ENCODE data around the gene CAPZB.

Gene CAPZB

DNA sequence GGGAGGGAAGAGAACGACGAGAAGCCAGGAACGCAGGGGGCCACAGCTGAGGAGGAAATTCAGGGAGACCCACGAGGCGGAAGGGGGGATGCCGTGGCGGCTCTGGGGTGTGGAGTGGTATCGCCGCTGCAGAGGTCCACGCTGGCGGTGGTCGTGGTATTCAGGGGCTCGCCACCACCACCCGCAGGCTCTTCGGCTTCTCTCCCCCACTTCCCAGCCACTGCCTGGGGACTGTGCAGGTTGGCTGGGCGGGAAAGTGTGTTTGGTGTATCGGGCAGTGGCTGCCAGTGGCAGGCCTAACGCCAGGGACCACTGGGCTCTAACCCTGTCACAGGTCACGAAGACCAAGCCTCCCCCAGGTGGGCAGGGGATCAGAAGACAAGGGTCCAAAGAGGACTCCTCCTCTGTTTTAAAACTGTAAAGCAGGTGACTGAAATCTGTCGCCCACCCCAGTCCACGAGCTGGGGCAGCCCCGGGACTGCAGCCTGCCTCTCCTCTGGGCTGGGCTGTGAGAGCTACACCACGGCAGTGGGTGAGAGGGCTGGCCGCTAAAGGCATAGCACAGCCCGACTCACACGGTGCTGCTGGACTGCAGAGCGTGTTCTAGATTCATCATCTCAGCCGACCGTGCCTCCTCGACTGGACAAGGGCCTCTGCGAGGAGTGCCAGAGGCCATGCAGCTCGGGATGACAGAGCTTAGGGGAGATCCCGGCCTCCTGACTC, 142.3 kb downstream of the CAPZB start:
- DNase-seq = no peak

- no peak for DNase-seq
These were observed 143.1 kb downstream of the CAPZB start for GRCh38 chr1:19342062-19342750.

- DNase-seq = peak; percentile 9
These were observed 143.9 kb downstream of the CAPZB start for GRCh38 chr1:19341201-19342061.

DNA sequence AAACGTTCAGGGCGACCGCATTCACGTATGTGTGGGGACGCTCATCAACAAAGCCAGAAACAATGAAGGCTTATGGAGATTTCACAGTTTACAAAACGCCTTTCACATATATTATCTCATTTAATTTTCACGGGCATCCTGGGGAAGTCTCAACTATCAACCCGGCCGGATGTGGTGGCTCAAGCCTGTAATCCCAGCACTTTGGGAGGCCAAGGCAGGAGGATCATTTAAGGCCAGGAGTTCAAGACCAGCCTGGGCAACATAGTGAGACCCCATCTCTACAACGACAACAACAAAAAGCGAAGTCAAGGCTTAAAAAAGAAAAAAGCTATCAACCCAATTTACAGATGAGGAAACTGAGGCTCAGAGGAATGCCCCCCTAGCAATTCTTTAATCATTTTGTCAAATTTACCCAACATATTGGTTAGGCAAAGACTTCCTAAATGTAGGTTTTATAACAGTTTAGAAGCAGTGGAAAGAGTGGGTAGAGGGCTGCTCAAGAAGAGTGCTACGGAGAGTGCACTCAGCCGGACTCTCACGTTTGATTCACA, 144.9 kb downstream of the CAPZB start:
- DNase-seq = no peak

DNA sequence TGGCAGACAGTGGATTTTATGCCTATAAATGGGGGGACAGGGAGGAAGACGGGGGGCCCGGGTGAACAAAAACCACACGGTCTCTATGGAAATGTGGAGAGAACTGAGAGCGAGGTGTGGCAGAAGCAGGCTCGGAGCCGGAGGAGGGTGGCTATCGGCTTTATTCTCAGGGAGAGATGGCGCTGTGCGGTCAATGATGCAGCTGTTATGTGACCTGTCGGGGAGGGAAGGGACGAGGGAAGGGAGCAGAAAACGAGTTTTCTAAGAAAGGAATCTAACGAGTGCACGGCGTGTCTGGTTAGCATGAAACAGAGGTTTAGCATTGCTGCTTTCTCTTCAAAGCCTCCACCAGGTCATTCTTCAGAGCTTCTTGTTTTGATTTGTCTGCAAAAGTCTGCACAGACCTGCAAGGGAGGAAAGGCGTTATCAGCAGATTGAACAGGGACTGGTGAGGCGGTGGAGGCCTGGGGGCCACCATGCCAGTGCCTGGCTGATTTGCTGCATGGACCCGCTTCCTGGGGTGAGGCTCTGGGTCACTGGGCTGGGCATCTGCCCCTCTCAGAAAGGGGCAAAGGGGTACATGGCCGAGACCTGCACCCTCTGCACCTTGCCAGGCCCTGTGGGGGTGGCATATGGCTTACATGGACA, 146.0 kb downstream of the CAPZB start:
- DNase-seq = no peak

DNA sequence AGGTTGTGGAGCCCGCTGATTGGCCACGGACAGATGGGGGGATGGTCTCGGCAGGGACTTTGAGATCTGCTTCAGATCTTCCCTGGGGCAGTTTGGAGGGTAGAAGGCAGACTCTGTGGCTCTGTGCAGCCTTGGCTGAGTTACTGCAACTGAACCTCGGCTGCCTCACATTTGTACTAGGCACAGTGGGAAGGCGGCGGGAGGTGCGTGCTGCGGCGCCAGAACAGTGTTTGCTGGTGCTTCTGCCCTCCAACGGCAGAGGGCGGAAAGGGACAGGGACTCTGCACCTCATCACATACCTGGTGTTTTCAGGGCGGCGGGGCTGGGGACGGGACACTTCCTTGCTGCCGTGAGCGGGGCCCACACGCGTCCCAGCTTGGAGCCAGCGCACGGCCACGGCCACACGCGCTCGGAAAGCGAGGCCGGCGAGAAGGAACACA, 147.0 kb downstream of the CAPZB start:
- DNase-seq = no peak

- DNase-seq = no peak
These were observed 148.1 kb downstream of the CAPZB start for GRCh38 chr1:19337289-19337688.

DNA sequence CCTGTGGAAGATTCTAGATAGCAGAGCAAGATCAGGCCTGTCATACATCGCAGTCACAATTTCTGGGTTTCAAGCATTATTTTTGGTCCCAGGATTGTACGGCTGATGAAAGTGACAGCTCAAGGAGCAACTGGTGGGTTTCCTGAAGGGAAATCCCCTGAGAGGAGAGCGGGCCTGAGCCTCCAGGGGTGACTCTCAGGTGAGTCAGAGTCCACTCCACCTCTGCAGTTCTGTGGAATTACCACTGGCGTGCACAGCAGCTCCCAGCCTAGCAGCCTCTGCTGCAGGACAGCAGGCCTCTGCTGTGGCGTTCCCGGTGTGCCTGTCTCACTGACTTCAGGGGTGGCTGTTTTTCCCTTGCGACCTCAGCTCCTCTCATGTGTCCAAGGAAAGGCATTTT, 148.8 kb downstream of the CAPZB start:
- DNase-seq = no peak

GRCh38 chr1:19333587-19334354, 151.6 kb downstream of the CAPZB start:
- DNase-seq = no peak

DNA sequence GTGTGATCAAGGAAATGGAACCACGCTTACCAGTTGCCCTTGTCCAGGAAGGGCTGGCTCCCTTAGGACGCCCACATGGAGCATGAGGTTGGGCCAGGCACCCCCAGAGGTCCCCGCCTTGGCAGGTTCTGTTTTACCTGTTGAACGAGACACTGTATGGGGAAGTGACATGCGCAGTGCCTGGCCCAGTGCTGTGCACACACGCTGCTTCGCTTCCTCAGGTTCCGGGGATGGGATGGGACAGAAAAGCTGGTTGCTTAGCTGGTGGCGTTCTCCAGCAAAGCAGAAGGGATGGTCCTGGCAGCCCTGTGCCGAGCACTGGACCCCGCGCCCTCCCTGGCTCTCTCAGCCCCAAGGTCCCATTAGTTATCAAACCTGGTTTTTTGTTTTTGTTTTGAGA, 152.5 kb downstream of the CAPZB start:
- no peak for DNase-seq

DNA sequence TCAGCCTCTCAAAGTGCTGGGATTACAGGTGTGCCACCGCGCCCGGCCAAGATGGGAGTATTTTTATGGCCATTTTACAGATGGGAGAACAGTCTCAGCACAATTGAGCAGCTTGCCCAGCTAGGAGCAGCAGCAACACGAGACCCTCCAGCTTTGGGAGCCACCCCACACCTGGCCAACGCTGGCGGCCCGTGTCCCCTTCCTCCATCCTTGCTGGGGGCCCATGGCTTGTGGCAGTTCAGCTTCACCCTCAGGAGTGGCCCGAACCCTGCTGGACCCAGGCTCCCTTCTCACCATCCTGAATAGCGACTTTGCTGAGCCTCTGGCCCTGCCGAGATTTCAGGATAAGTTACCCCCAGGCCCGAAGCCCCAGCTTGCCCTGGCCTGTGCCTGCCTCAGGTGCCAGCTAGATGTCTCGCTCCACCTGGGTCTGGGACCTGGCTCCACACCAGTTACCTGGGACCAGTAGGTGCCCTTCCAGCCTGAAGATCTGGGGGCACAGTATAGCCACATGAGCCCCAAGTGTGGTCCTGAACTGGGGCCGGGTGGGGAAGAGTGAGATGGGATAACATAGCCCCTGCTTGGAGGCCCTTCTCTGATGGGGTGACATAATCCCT, 154.0 kb downstream of the CAPZB start:
- no peak for DNase-seq

GRCh38 chr1:19330449-19331135, 154.7 kb downstream of the CAPZB start:
- no peak for DNase-seq

DNA sequence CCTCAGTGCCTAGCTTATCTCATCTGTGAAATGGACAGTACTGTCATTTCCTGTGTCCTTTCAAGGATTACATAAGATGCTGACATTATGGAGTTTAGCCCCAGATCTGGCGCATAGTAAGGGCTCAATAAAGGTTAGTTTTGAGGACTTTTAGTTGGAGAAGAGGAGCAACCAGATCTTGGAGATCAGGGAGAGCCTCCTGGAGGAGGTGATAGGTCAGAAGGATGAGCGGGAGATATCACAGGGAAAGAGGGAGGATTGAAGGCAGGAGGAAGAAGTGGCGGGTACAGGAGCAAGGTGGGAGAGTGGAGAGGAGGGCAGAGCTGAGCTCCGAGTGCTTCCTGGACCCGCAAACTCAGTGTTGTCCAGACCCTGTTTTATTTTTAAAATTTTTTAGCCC, 155.7 kb downstream of the CAPZB start:
- no peak for DNase-seq

DNA sequence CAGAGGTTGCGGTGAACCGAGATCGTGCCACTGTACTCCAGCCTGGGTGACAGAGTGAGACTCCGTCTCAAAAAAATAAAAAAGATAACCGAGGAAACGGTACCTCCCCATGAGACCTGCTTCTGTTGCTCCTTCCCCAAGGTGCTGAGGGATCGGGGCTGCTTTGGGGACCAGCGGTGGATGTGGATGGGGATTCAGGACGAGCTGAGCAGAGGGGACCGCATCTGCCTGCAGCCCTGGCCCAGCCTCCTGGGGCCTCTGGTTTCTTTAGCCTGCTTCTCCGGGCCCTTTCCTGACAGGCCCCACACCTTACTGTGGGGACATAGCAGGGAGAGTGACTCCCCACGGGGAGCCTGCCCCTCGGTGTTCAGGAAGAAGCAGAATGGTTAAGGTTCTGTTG, 156.2 kb downstream of the CAPZB start:
- no peak for DNase-seq

- DNase-seq = no peak
These were observed 156.9 kb downstream of the CAPZB start for GRCh38 chr1:19328486-19328885.

DNA sequence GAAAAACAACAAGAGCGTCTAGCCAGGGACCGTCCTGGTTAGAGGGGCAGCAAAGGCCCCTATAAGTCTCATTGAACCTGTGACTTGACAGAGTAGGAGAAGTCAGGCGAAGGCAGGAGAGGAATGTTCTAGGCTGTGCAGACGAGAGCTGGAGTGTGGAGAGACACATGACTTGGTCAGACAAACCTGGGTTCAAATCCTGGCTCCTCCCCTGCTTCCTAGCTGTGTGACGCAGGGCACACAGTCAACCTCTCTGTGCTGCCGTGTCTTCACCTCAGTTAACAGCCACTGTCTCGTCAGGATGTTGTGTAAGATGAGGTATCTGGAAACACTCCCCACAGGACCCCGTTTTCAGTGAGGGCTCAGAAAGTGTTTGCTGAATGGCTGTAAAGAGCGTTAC, 157.6 kb downstream of the CAPZB start:
- DNase-seq = no peak

GRCh38 chr1:19327301-19327700, 158.0 kb downstream of the CAPZB start:
- DNase-seq = no peak

DNA sequence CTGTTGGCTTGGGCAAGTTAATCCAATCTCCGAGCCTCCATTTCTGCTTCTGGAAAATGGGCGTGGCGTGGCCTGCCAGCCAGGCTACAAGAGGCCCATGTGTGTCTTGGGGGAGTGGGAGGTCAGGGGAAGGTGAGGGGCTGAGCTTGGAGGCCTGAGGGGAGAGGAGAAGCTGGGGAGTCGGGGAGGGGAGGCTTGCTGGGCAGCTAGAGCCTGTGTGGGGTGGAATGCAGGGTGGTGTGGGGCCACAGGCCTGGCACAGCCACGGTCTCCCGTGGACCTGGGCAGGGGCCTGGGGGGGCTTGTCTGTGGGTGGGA, 158.6 kb downstream of the CAPZB start:
- DNase-seq = no peak

DNA sequence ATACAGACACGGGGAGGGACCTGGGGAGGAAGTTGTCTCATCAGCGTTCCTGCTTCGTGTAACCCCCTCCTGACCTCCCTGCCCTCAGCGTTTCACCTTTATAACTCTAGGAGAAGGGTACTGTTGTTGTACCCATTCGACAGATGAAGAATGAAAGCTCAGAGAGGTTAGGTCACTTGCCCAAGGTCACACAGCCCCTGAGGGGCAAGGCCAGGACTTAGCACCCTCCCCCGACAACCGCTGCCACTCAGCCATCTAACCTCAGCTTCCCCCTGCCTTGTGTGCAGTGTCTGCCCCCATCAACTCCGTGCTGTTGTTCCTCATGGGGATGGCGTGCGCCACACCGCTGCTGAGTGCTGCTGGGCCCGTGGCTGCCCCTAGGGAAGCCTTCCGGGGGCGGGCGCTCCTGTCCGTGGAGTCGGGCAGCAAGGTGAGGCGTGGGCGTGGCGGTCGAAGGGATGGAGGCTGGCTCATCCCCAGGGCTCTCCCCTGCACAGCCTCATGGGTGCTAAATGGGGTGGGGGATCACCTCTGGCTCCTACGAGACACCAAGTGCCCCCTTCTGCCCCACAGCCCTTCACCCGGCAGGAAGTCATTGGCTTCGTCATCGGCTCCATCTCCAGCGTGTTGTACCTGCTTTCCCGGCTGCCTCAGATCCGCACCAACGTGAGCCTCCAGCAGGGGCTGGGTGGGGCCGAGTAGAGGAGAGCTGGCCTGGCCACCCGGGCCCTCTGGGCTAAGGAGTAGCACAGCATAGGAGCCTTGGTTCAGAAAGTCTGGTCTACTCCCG, 159.2 kb downstream of the CAPZB start:
- DNase-seq = no peak

DNA sequence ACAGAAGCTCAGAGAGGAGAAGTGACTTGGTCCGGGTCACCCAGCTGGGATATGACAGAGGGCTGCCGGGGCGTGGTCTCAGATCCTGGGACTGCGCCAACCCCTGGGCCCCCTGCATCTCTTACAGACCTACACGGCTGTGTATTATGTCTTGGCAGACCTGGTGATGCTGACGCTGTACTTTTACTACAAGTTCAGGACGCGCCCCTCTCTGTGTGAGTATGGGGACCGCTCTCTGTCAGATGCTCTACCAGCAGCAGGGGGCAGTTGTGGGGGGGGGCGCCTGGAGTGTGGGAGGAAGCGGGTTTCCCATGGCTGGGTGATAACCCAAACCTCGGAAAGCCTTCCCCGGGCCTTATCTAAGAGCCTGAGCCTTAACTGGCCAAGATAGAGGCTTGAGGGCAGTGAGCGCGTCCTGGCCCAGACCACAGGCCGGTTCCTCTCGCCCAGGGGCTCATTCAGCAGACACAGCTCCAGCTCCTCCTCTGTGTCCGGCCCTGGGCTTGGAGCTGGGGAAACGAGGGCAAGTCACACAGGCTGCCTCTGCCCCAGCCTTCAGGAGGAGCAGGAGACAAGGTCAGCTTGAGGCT, 159.9 kb downstream of the CAPZB start:
- DNase-seq = no peak
